Omental fat pad (tissue), 4 donors: ENCODE results near the gene DGKD. TPM values are rescaled to one million over a fixed set of nuclear protein-coding genes. Genes with fewer than 3 reads are reported as not detected.

Experiments used
- ATAC-seq: fragments of 150-250 bp; one replicate; pipeline ENCODE4 v1.9.1; 2016; ENCODE audit warnings: mild to moderate bottlenecking, moderate library complexity; ENCODE audit not compliant: low FRiP score
- DNase-seq: peaks from one replicate; pipeline ENCODE4 v3.0.0-alpha.2; 2019; ENCODE audit warnings: low spot score
- CTCF ChIP-seq, 3 donors: fragments of 450-650 bp; IDR thresholded peaks; one replicate each; pipeline ENCODE4 v1.5.1; 2016 to 2017; ENCODE audit warnings: antibody characterized with exemption in 3 of 3, mild to moderate bottlenecking in 3 of 3, moderate library complexity in 2 of 3
- total RNA-seq, 4 donors: library from RNA; depleted of rRNA; stranded (reverse); fragments of >200 nt; gene quantifications; one replicate each; pipeline ENCODE4 v1.1.0, GENCODE V29; 2016

The DGKD gene
- total RNA-seq, 4 donors from 2014 or later = 15.3 to 37.5 (median 22.9) TPM

- DNase-seq = no peak
- no peak for ATAC-seq
- TF ChIP-seq CTCF (IDR thresholded peaks at IDR 0.05) = no peak
Observed at GRCh38 chr2:233317196-233317943, 36.9 kb upstream of the DGKD start.

- ATAC-seq (no peak), DNase-seq (no peak)
- TF ChIP-seq CTCF (IDR thresholded peaks at IDR 0.05) = no peak
Observed at GRCh38 chr2:233319256-233319655, 35.0 kb upstream of the DGKD start.

- ATAC-seq = no peak
- DNase-seq = no peak
- TF ChIP-seq CTCF (IDR thresholded peaks at IDR 0.05) = no peak
Observed at GRCh38 chr2:233320470-233320869, 33.8 kb upstream of the DGKD start.

- DNase-seq (no peak), ATAC-seq (no peak)
- no peak for TF ChIP-seq CTCF (IDR thresholded peaks at IDR 0.05)
Observed at GRCh38 chr2:233321166-233321565, 33.1 kb upstream of the DGKD start.

GRCh38 chr2:233323851-233324250 lies 30.4 kb upstream of the DGKD start:
- no peak for ATAC-seq
- TF ChIP-seq CTCF (IDR thresholded peaks at IDR 0.05) = no peak
- DNase-seq = no peak

GRCh38 chr2:233325256-233325655 lies 29.0 kb upstream of the DGKD start:
- no peak for TF ChIP-seq CTCF (IDR thresholded peaks at IDR 0.05)
- DNase-seq (no peak), ATAC-seq (no peak)

- no peak for TF ChIP-seq CTCF (IDR thresholded peaks at IDR 0.05)
- DNase-seq = no peak
- ATAC-seq = no peak
Observed at GRCh38 chr2:233325814-233326213, 28.5 kb upstream of the DGKD start.
